Endothelial cell of umbilical vein (primary cell): ENCODE measurements around the gene RNF150. TPM values are rescaled to one million over a fixed set of nuclear protein-coding genes. Genes with fewer than 3 reads are reported as not detected.

Experiments
- BruUV-seq: library from RNA; stranded (reverse); fragments of 400-500 nt; replicated peaks from 2 replicates; lab custom pipeline; 2021; lab: Mats Ljungman, UMichigan
- CTCF ChIA-PET: fragments of 300-600, 350-600 bp; sonication (Branson Sonifier 250); formaldehyde crosslinking; loops from one replicate; lab custom pipeline; 2021; ENCODE audit warnings: antibody characterized with exemption, inconsistent platforms; lab: Charles Lee
- POLR2A ChIA-PET: fragments of 300-600, 350-600 bp; sonication (Branson Sonifier 250); formaldehyde crosslinking; loops from one replicate; lab custom pipeline; 2021; ENCODE audit warnings: antibody characterized with exemption, inconsistent platforms; lab: Charles Lee
- DNase-seq: peaks from one replicate; pipeline ENCODE4 v3.0.0-alpha.2; 2011; ENCODE audit warnings: low read depth, low spot score
- FAIRE-seq: peaks from 2 replicates; lab custom pipeline; 2011; peaks lifted over from hg19 to GRCh38; lab: Jason Lieb, UNC
- H2AFZ ChIP-seq: 2 replicates; pipeline ENCODE4 v1.6.0; 2012; ENCODE audit warnings: low read depth, low read length, control low read depth, inconsistent platforms
- H3K27ac ChIP-seq: 2 replicates; pipeline ENCODE4 v1.5.1; 2011; ENCODE audit warnings: low read depth, mild to moderate bottlenecking, control low read depth, low read length, moderate library complexity; ENCODE audit not compliant: insufficient read depth
- H3K27me3 ChIP-seq, 2 experiments: 2 replicates each; pipeline versions ENCODE4 v1.6.0 to v1.6.1; 2011; ENCODE audit warnings: low read length in 2 of 2, mixed read lengths in 1 of 2; ENCODE audit not compliant: control insufficient read depth in 2 of 2, insufficient read depth in 2 of 2
- H3K36me3 ChIP-seq, 2 experiments: 2 replicates in 1 of 2; 3 replicates in 1 of 2; pipeline ENCODE4 v1.5.1; 2011; ENCODE audit warnings: low read length in 2 of 2, mild to moderate bottlenecking in 1 of 2, moderate library complexity in 1 of 2; ENCODE audit not compliant: control insufficient read depth in 2 of 2, insufficient read depth in 2 of 2; ENCODE audit errors: extremely low read depth in 1 of 2
- H3K4me1 ChIP-seq: 3 replicates; pipeline ENCODE4 v1.5.1; 2011; ENCODE audit warnings: mild to moderate bottlenecking, low read length; ENCODE audit not compliant: control insufficient read depth, insufficient read depth; ENCODE audit errors: extremely low read depth
- H3K4me2 ChIP-seq: 2 replicates; pipeline ENCODE4 v1.6.1; 2011; ENCODE audit warnings: low read length, control low read depth, mixed read lengths; ENCODE audit not compliant: insufficient read depth
- H3K4me3 ChIP-seq, 3 experiments: fragments of 200-600 bp in 1 of 3; sonication (generic), shearing (Covaris generic) in 1 of 3; replicated peaks in 1 of 3; 2 replicates each; pipeline ENCODE4 v1.5.1; 2011 to 2016; ENCODE audit warnings: control low read depth in 3 of 3, low read length in 3 of 3, mild to moderate bottlenecking in 2 of 3, inconsistent platforms in 1 of 3, low read depth in 1 of 3, moderate library complexity in 1 of 3; ENCODE audit not compliant: insufficient read depth in 1 of 3
- H3K79me2 ChIP-seq: 2 replicates; pipeline ENCODE4 v1.6.0; 2012; ENCODE audit warnings: low read length, inconsistent platforms; ENCODE audit not compliant: control insufficient read depth, insufficient read depth
- H3K9ac ChIP-seq: replicated peaks from 2 replicates; pipeline ENCODE3; 2011; ENCODE audit warnings: low read length, control low read depth; ENCODE audit not compliant: insufficient read depth; ENCODE audit errors: extremely low read depth
- H3K9me1 ChIP-seq: replicated peaks from 3 replicates; pipeline ENCODE4 v1.6.0; 2011; ENCODE audit warnings: mild to moderate bottlenecking, low read length; ENCODE audit not compliant: control insufficient read depth, insufficient read depth; ENCODE audit errors: extremely low read depth
- H3K9me3 ChIP-seq: replicated peaks from 2 replicates; pipeline ENCODE4 v1.5.1; 2012; ENCODE audit warnings: low read length, inconsistent platforms; ENCODE audit not compliant: control insufficient read depth, insufficient read depth
- H4K20me1 ChIP-seq: replicated peaks from 2 replicates; pipeline ENCODE3; 2011; ENCODE audit warnings: mild to moderate bottlenecking, low read length; ENCODE audit not compliant: control insufficient read depth, insufficient read depth; ENCODE audit errors: extremely low read depth
- EZH2 ChIP-seq: IDR thresholded peaks from 2 replicates; pipeline ENCODE4 v1.6.1; 2012; ENCODE audit warnings: borderline replicate concordance, low read depth, mild to moderate bottlenecking, moderate library complexity, low read length, inconsistent platforms; ENCODE audit not compliant: severe bottlenecking
- FOS ChIP-seq: IDR thresholded peaks from 2 replicates; pipeline ENCODE4 v1.6.1; 2011; ENCODE audit warnings: mild to moderate bottlenecking, low read length, moderate library complexity, borderline replicate concordance; ENCODE audit not compliant: insufficient read depth
- GATA2 ChIP-seq: IDR thresholded peaks from 2 replicates; pipeline ENCODE4 v1.7.0; 2011; ENCODE audit warnings: low read depth, mild to moderate bottlenecking, moderate library complexity, mixed read lengths, low read length; ENCODE audit not compliant: insufficient read length, insufficient read depth
- JUN ChIP-seq: IDR thresholded peaks from 2 replicates; pipeline ENCODE4 v1.6.1; 2011; ENCODE audit warnings: borderline replicate concordance, low read depth; ENCODE audit not compliant: insufficient read length, insufficient read depth
- MYC ChIP-seq: IDR thresholded peaks from one replicate; pipeline ENCODE4 v1.6.1; 2011; ENCODE audit warnings: mild to moderate bottlenecking, low read depth, low read length
- POLR2A ChIP-seq: IDR thresholded peaks from 2 replicates; pipeline ENCODE4 v1.6.1; 2012; ENCODE audit warnings: low read depth, mild to moderate bottlenecking, control low read depth, low read length
- POLR2AphosphoS5 ChIP-seq: IDR thresholded peaks from 2 replicates; pipeline ENCODE4 v1.6.1; 2012; ENCODE audit warnings: low read depth, mild to moderate bottlenecking, control low read depth, low read length, moderate library complexity; ENCODE audit not compliant: insufficient read depth
- dilution Hi-C: fragments of 300-500 bp; cut with MboI; formaldehyde crosslinking; loops from one replicate; pipeline ENCODE4 v1.15.0; 2019; ENCODE audit warnings: low sequenced_read_pairs; ENCODE audit not compliant: extremely low pct_ligation_motif_present
- intact Hi-C: fragments of 100-400 bp; cut with micrococcal nuclease; formaldehyde crosslinking; loops from one replicate; pipeline ENCODE4 v1.10.0; 2022
- polyA plus RNA-seq, 4 experiments: library from polyadenylated mRNA; depleted of rRNA in 3 of 4; stranded (reverse) in 3 of 4; unstranded in 1 of 4; fragments of >200 nt; gene quantifications; 2 replicates each; pipeline versions ENCODE4 v1.2.1 to v1.2.3, GENCODE V29; 2011 to 2012; ENCODE audit warnings: missing spikeins in 1 of 4
- total RNA-seq: library from RNA; stranded (reverse); gene quantifications from 2 replicates; pipeline ENCODE4 v1.2.3, GENCODE V29; 2021
- TF ChIP-seq, protein P1 (sequence below): IDR thresholded peaks from 2 replicates; pipeline ENCODE4 v1.6.1; 2011; ENCODE audit not compliant: insufficient read depth, insufficient read length
- TF ChIP-seq, protein P2 (sequence below), 2 donors: IDR thresholded peaks; 1 replicate in 1 of 2; 2 replicates in 1 of 2; pipeline ENCODE4 v1.5.1; 2011; ENCODE audit warnings: low read length in 2 of 2, mild to moderate bottlenecking in 2 of 2, moderate library complexity in 2 of 2, control low read depth in 1 of 2, inconsistent platforms in 1 of 2, low read depth in 1 of 2; ENCODE audit not compliant: insufficient read depth in 1 of 2; ENCODE audit errors: extremely low read depth in 1 of 2

RNF150 gene
- total and polyA plus RNA-seq, 2 donors (not counting 3 experiments of a cell fraction or from before 2014, with no cell fraction given) = 0.33 to 0.35 TPM

DNA sequence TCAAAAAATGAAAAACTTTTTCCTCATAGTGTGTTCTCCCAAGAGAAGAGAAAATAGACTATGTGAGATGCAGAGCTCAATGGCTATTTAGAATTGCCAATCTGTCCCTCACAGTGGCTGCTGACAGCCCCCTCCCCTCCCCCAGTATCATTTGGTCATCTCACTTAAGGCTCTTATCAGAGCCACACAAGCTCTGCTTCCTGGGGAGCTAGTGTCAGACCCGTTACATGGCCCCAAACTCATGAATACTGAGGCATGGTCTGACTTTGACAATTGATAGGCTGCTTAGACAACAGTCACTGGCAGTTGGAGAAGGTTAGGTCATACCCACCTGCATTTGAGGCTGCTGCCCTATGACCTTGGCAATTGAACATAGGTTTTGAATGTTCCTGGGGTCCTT, 15.3 kb downstream of the RNF150 start:
- FAIRE-seq = no peak
- BruUV-seq = no TSS peak
- TF ChIP-seq POLR2A = no peak
- TF ChIP-seq POLR2AphosphoS5 = no peak
- TF ChIP-seq JUN = no peak
- TF ChIP-seq MYC = no peak
- no peak for TF ChIP-seq EZH2
- no peak for TF ChIP-seq GATA2
- TF ChIP-seq, protein P1, sequence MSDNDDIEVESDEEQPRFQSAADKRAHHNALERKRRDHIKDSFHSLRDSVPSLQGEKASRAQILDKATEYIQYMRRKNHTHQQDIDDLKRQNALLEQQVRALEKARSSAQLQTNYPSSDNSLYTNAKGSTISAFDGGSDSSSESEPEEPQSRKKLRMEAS = no peak
- no peak for TF ChIP-seq FOS
- TF ChIP-seq, protein P2, sequence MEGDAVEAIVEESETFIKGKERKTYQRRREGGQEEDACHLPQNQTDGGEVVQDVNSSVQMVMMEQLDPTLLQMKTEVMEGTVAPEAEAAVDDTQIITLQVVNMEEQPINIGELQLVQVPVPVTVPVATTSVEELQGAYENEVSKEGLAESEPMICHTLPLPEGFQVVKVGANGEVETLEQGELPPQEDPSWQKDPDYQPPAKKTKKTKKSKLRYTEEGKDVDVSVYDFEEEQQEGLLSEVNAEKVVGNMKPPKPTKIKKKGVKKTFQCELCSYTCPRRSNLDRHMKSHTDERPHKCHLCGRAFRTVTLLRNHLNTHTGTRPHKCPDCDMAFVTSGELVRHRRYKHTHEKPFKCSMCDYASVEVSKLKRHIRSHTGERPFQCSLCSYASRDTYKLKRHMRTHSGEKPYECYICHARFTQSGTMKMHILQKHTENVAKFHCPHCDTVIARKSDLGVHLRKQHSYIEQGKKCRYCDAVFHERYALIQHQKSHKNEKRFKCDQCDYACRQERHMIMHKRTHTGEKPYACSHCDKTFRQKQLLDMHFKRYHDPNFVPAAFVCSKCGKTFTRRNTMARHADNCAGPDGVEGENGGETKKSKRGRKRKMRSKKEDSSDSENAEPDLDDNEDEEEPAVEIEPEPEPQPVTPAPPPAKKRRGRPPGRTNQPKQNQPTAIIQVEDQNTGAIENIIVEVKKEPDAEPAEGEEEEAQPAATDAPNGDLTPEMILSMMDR (IDR thresholded peaks at IDR 0.05; ENCODE audit: extremely low read depth in 1 of 2, insufficient read depth in 1 of 2, low read depth in 1 of 2, low read length in 2 of 2) = no peak
- Histone ChIP-seq H3K27ac (no peak overlapping the region), H2AFZ (no peak overlapping the region), H3K9me1 (no peaks in the 10 kb centered on the region), H3K4me3 (no peak overlapping the region), H4K20me1 (no peaks in the 10 kb centered on the region), H3K36me3 (no peaks in the 10 kb centered on the region), H3K4me2 (no peak overlapping the region), H3K9ac (no peak overlapping the region), H3K27me3 (peaks cover 0 to 2% of the 10 kb centered on the region in 2 experiments), H3K79me2 (no peaks in the 10 kb centered on the region), H3K9me3 (no peaks in the 10 kb centered on the region), H3K4me1 (no peaks in the 10 kb centered on the region)
- DNase-seq = no peak
- ChIA-PET POLR2A (no interaction called here), CTCF (no interaction called here)
- intact Hi-C loops = no loop called here
- dilution Hi-C loops = no loop called here
